ENCODE data around the gene GLIS1. TPM values are rescaled to one million over a fixed set of nuclear protein-coding genes. Genes with fewer than 3 reads are reported as not detected.

Gene GLIS1
- total RNA-seq, 1 experiment from 2014 or later, result 0.13 TPM

DNA sequence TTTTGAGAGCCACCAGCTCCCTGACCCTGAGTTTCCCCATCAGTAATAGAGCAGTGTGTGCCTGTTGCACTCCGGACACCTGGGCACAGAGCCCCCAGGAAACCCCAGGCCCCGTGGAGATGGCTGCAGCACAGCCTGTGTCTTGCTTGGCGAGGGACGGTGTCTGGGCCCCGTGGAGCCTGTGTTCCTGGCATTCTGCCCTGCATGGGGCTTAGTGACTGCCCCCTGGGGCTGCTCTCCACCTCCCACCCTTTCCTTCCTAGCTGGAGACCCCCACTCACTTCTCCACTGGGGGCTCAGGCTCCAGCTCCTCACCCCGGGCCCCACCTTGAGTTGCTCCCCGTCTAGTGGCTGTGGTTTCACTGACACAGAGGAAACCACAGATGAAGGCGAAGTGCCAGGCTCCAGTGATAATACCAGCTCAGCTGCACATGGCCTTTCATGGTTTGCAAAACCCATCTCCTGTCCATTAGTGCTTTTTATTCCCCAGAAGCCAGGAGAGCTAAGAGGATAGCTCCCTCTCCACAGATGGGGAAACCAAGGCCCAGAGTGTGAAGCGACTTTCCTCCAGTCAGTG is 240.3 kb downstream of the GLIS1 start:
- CTCF ChIA-PET, result interaction anchor here (0.6 to 0.8 kb wide), 2 partner anchors 13 to 68 kb away, joined by 8 read pairs; no protein-coding TSS in a partner anchor
- Histone ChIP-seq H3K4me3 (ENCODE audit: low read depth, low read length, poor library complexity, severe bottlenecking) (no peak overlapping the region), H3K9me3 (ENCODE audit: low read depth, low read length, poor library complexity, severe bottlenecking) (no peaks in the 10 kb centered on the region), H3K36me3 (ENCODE audit: insufficient read depth, low read length, poor library complexity, severe bottlenecking) (no peaks in the 10 kb centered on the region), H3K27ac (ENCODE audit: low read depth, low read length, poor library complexity, severe bottlenecking) (no peak overlapping the region), H3K27me3 (replicated peaks; ENCODE audit: insufficient read depth, low read depth, low read length, poor library complexity) (no peaks in the 10 kb centered on the region), H3K4me1 (ENCODE audit: insufficient read depth, low read length, poor library complexity, severe bottlenecking) (peaks cover 12% of the 10 kb centered on the region)
- POLR2A ChIA-PET (ENCODE audit: low non-redundant PET), result no interaction called here
- no peak for DNase-seq (ENCODE audit: low spot score)
- TF ChIP-seq EZH2 (IDR thresholded peaks at IDR 0.05; ENCODE audit: borderline replicate concordance, low read depth, low read length, poor library complexity, severe bottlenecking), result no peak
- TF ChIP-seq, protein P1, sequence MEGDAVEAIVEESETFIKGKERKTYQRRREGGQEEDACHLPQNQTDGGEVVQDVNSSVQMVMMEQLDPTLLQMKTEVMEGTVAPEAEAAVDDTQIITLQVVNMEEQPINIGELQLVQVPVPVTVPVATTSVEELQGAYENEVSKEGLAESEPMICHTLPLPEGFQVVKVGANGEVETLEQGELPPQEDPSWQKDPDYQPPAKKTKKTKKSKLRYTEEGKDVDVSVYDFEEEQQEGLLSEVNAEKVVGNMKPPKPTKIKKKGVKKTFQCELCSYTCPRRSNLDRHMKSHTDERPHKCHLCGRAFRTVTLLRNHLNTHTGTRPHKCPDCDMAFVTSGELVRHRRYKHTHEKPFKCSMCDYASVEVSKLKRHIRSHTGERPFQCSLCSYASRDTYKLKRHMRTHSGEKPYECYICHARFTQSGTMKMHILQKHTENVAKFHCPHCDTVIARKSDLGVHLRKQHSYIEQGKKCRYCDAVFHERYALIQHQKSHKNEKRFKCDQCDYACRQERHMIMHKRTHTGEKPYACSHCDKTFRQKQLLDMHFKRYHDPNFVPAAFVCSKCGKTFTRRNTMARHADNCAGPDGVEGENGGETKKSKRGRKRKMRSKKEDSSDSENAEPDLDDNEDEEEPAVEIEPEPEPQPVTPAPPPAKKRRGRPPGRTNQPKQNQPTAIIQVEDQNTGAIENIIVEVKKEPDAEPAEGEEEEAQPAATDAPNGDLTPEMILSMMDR (conservative IDR thresholded peaks at IDR 0.05; ENCODE audit: low read depth, low read length), result no peak
- intact Hi-C loops (cut with micrococcal nuclease; ENCODE audit: unreplicated experiment), result no loop called here
- BruUV-seq (replicated peaks), result no TSS peak

DNA sequence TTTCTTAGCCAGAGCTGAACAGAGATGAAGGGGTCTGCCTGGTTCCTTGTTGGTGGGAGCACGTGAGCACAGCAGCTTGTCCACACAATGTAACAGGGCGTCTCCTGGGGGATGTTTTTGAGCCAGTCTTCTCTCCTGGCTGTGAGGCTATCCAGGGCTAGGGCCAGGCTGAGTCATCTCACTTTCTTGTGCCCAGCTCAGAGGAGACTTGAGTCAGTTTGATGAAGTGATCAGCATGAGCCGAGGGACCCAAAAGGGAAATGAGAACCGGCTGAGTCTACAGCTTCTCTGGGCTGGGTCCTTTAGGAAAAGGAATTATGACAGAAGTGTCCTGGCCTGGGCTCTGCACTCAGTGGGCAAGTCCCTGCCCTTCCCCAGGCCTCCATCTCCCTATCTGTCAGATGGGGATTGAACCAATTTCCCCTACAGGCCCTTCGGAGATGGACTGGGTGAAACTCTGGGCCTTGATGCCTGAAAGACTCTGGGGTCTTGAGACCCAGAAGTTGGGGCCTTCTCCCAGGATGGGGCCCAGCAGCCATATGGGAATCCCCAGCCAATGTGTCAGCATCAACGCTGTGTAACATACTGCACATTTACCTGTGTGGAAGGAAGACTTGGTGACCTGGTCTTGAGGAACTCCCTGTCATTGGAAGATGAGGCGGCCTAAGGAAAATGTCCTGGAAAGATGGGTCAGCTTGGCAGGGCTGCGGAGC is 243.2 kb downstream of the GLIS1 start:
- peaks cover 9% of the 10 kb centered on the region for H3K4me1 ChIP-seq (ENCODE audit: insufficient read depth, low read length, poor library complexity, severe bottlenecking)
- CTCF ChIA-PET, result no interaction called here
- BruUV-seq (replicated peaks), result no TSS peak

DNA sequence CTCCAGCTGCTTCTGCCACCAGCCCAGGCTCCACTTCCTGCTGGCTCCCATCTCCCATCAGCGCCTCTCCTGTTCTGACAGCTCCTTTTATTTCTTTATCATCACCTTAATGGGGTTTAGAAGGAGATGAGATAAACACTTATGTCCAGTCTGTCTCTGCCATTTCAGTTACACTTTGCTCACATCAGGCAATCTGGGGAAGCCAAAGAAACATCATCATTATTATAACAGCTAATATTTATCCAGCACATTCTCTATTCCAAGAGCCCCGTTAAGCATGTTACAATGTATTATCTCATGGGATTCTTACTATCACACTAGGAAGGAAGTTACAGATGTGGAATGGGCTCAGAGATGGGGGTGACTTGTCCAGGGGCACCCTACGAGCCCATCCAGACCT is 248.6 kb downstream of the GLIS1 start:
- no peaks in the 10 kb centered on the region for H3K36me3 ChIP-seq (ENCODE audit: insufficient read depth, low read length, poor library complexity, severe bottlenecking)
- H3K27ac ChIP-seq (ENCODE audit: low read depth, low read length, poor library complexity, severe bottlenecking), result no peak overlapping the region
- no peak overlapping the region for H3K4me3 ChIP-seq (ENCODE audit: low read depth, low read length, poor library complexity, severe bottlenecking)
- BruUV-seq (replicated peaks), result no TSS peak
- TF ChIP-seq EZH2 (IDR thresholded peaks at IDR 0.05; ENCODE audit: borderline replicate concordance, low read depth, low read length, poor library complexity, severe bottlenecking), result no peak
- TF ChIP-seq, protein P1 (conservative IDR thresholded peaks at IDR 0.05; ENCODE audit: low read depth, low read length), result no peak
- POLR2A ChIA-PET (ENCODE audit: low non-redundant PET), result no interaction called here
- H3K27me3 ChIP-seq (replicated peaks; ENCODE audit: insufficient read depth, low read depth, low read length, poor library complexity), result no peaks in the 10 kb centered on the region
- intact Hi-C loops (cut with micrococcal nuclease; ENCODE audit: unreplicated experiment), result no loop called here
- no peaks in the 10 kb centered on the region for H3K9me3 ChIP-seq (ENCODE audit: low read depth, low read length, poor library complexity, severe bottlenecking)
- CTCF ChIA-PET, result no interaction called here
- DNase-seq (ENCODE audit: low spot score), result no peak
- no peaks in the 10 kb centered on the region for H3K4me1 ChIP-seq (ENCODE audit: insufficient read depth, low read length, poor library complexity, severe bottlenecking)

More for the DNA sequence above, 243.2 kb downstream of the GLIS1 start:
- Histone ChIP-seq H3K27me3 (replicated peaks; ENCODE audit: insufficient read depth, low read depth, low read length, poor library complexity) (no peaks in the 10 kb centered on the region), H3K4me3 (ENCODE audit: low read depth, low read length, poor library complexity, severe bottlenecking) (no peak overlapping the region), H3K27ac (ENCODE audit: low read depth, low read length, poor library complexity, severe bottlenecking) (no peak overlapping the region), H3K9me3 (ENCODE audit: low read depth, low read length, poor library complexity, severe bottlenecking) (no peaks in the 10 kb centered on the region), H3K36me3 (ENCODE audit: insufficient read depth, low read length, poor library complexity, severe bottlenecking) (no peaks in the 10 kb centered on the region)
- TF ChIP-seq EZH2 (IDR thresholded peaks at IDR 0.05; ENCODE audit: borderline replicate concordance, low read depth, low read length, poor library complexity, severe bottlenecking), result no peak
- TF ChIP-seq, protein P1 (conservative IDR thresholded peaks at IDR 0.05; ENCODE audit: low read depth, low read length), result no peak
- intact Hi-C loops (cut with micrococcal nuclease; ENCODE audit: unreplicated experiment), result no loop called here
- POLR2A ChIA-PET (ENCODE audit: low non-redundant PET), result no interaction called here
- no peak for DNase-seq (ENCODE audit: low spot score)

All from A673 (cell line).